GM10248 (cell line): ENCODE data around the gene CDC42EP1.
"Not testable (repeated sequence)": the region's sequence is repeated elsewhere in the genome, so short reads cannot be mapped to it uniquely, and the experiment has no call there.

ENCODE experiments used
- CTCF ChIA-PET: fragments of 300-600 bp; sonication (Branson Sonifier 250); formaldehyde crosslinking; extraction: SDS; loops from one replicate; lab custom pipeline; 2021; ENCODE audit warnings: antibody characterized with exemption; lab: Yijun Ruan, JAX
- POLR2A ChIA-PET: fragments of 350-650 bp; sonication (Branson Sonifier 250); formaldehyde crosslinking; extraction: SDS; loops from one replicate; lab custom pipeline; 2020; ENCODE audit warnings: antibody characterized with exemption; lab: Yijun Ruan, JAX
- DNase-seq: peaks from one replicate; pipeline ENCODE4 v3.0.0; 2012; ENCODE audit errors: extremely low spot score
- TF ChIP-seq, protein P1 (sequence below): IDR thresholded peaks from 2 replicates; pipeline ENCODE4 v1.5.1; 2012; ENCODE audit warnings: mild to moderate bottlenecking, low read depth; ENCODE audit errors: extremely low read depth, missing control alignments, control extremely low read depth

Gene CDC42EP1

DNA sequence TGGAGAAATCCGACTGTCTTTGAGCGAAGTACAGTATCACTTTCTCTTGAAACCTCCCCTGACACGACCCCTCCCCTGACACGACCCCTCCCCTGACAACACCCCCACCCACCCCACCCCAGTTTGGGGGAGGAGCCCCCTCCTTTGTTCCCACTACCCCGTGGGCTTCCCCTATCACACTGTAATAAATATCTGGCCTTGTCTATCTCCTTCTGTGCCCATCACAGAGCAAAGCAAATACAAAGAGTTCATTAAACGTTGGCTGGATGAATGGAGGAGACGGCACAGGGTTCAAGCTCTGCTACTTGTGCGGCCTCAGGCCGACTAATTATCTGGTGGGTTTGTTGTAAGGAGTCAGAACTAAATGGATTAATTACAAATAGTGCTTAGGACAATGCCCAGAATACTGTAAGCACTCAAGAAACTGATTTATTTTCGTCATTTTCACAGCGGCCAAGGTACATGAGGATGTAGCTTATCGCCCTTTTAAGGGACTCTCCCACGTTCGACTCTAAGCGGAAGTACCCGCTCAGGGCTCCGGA lies 47.7 kb downstream of the CDC42EP1 start:
- CTCF ChIA-PET: interaction anchor here (1.0 to 12.9 kb wide), 22 partner anchors 8 to 302 kb away, joined by 3 to 190 read pairs (median 7); partner anchors contain the start of gene NOL12
- no peak for DNase-seq
- POLR2A ChIA-PET: interaction anchor here (0.6 to 1.7 kb wide), 8 partner anchors 16 to 73 kb away, joined by 3 to 10 read pairs (median 5); partner anchors contain the start of genes LGALS1 and PDXP
- TF ChIP-seq, protein P1, sequence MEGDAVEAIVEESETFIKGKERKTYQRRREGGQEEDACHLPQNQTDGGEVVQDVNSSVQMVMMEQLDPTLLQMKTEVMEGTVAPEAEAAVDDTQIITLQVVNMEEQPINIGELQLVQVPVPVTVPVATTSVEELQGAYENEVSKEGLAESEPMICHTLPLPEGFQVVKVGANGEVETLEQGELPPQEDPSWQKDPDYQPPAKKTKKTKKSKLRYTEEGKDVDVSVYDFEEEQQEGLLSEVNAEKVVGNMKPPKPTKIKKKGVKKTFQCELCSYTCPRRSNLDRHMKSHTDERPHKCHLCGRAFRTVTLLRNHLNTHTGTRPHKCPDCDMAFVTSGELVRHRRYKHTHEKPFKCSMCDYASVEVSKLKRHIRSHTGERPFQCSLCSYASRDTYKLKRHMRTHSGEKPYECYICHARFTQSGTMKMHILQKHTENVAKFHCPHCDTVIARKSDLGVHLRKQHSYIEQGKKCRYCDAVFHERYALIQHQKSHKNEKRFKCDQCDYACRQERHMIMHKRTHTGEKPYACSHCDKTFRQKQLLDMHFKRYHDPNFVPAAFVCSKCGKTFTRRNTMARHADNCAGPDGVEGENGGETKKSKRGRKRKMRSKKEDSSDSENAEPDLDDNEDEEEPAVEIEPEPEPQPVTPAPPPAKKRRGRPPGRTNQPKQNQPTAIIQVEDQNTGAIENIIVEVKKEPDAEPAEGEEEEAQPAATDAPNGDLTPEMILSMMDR: no peak

DNA sequence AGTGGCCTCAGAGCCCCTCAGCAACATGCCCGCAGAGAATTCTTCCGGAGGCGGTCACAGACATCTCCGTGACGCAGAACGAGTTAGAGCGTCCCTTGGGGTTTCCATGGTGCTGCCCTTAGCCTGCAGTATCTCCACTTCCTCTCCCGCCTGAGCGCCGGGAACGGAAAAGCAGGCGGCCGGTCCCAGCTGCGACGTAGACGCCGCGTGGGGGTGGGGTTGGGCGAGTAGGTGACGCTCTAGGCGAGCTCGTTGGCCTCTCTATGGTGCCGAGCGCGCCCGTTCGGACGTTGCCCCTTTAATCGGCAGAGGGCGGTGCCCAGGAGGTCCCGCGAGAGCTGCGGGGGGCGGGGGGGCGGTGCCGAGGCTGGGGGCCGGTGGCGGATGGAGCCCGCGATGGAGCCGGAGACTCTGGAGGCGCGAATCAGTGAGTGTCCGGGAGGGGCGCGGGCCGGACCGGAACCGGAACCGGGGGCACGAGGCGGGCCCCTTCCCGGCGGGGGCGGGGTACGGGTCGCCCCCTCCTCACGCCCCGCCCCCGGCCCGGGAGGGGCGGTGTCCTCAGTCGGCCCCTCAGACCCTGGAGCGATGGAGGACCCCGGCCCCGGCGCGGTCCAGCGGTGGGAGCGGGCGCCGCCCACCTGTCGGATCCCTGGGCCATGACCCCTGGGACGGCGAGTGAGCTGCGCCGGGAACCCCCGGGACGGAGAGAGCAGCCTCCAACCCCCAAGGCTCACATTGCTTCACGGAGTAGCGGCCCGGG lies 48.4 kb downstream of the CDC42EP1 start, which contains the start of gene GGA1:
GGA1 (plus strand) TSS at position 358 of the 763 bp plus-strand sequence; CDS start at position 385, 27 bp downstream.
- TF ChIP-seq, protein P1: no peak
- DNase-seq: peak; percentile 97
- CTCF ChIA-PET: interaction anchor here (0.8 to 12.9 kb wide), 23 partner anchors 8 to 303 kb away, joined by 3 to 190 read pairs (median 8); partner anchors contain the start of gene NOL12
- POLR2A ChIA-PET: interaction anchor here (0.5 to 1.7 kb wide), 12 partner anchors 16 to 1679 kb away, joined by 3 to 10 read pairs (median 4); partner anchors contain the start of genes LGALS1, LGALS2 and PDXP

DNA sequence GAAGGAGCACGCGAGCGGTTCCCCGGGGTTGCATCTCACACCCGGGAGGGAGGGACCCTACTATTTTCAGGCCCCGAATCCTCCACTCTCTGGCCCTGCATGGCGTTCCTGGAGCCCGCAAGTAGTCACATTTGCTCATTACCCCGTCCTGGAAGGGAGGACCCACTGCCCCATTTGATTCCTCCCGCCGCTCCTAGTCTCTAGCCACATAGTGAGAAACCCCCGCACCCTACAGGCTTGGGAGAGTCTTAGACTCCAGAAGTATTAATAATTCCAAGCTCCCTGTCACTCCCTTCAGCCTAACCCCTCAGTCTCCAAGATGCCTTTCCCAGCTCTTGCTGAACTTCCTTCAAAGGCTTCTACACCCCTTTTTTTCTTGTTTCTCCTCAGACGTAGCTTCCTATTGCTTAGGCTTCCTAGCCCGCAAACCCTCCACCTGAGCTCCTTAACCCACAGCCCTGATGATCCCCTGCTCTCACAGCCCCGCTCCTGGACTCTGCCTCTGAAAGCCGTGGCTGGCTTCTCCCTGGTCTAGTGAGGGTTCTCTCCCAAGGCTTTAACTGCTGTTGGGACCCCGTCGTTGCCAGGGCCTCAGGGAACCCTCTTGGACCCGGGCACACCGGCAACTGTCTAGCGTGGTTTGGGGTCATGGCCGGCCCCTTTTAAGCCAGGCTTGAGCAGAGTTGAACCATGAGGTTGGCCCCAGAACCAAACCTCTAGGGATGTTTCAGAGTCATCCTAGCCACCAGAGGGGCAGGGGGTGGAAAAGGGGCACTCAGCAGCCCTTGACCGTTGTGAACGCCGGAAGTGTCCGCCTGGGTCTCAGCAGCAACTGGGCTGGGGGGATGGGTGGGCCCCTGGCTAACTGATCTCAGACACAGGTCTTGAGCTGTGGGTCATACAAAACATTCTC lies 49.2 kb downstream of the CDC42EP1 start:
- TF ChIP-seq, protein P1: no peak
- ChIA-PET POLR2A (interaction anchor here (0.7 to 1.4 kb wide), 3 partner anchors 9 to 123 kb away, joined by 3 to 9 read pairs (median 4); partner anchors contain the start of gene PDXP), CTCF (interaction anchor here (0.8 to 12.9 kb wide), 14 partner anchors 9 to 303 kb away, joined by 3 to 190 read pairs (median 18); partner anchors contain the start of gene NOL12)
- DNase-seq: peak; percentile 42

- POLR2A ChIA-PET: interaction anchor here (0.7 kb wide), 1 partner anchor 8 kb away, joined by 4 read pairs; no protein-coding TSS in a partner anchor
- CTCF ChIA-PET: interaction anchor here (1.2 to 12.9 kb wide), 6 partner anchors 9 to 73 kb away, joined by 3 to 190 read pairs (median 37); partner anchors contain the start of gene NOL12
- not testable (repeated sequence) for DNase-seq
Observed at GRCh38 chr22:37610153-37610475, 49.8 kb downstream of the CDC42EP1 start.

DNA sequence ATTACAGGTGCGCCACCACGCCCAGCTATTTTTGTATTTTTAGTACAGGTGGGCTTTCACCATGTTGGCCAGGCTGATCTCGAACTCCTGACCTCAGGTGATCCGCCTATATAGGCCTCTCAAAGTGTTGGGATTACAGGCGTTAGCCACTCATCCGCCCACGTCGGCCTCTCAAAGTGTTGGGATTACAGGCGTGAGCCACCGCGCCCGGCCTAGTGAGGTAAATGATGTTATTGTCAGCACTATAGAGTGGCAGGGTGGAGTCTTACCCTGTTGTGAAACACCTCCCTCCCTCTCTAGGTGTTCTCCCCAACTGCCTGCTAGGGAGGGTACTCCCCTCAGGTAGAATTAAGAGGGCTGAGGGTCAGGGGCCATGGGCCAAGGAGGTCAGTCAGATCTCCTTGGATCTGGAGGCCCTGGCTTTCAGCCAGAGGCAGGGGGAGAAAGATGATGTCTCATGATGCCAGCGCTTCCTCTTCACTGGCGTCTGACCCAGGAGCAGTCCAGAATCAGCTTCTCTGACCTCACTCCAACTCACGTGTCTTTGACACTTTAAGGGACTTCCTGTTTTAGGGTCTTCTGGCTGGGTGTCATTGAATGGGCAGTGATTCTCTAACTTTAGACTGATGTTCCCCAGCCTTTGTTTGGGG lies 50.3 kb downstream of the CDC42EP1 start:
- DNase-seq: no peak
- CTCF ChIA-PET: interaction anchor here (1.9 to 12.9 kb wide), 5 partner anchors 8 to 72 kb away, joined by 8 to 190 read pairs (median 62); partner anchors contain the start of gene NOL12
- TF ChIP-seq, protein P1: no peak
- POLR2A ChIA-PET: interaction anchor here (0.7 kb wide), 1 partner anchor 8 kb away, joined by 4 read pairs; no protein-coding TSS in a partner anchor

- no peak for DNase-seq
- TF ChIP-seq, protein P1: no peak
- ChIA-PET CTCF (interaction anchor here (2.1 to 12.9 kb wide), 4 partner anchors 10 to 21 kb away, joined by 7 to 190 read pairs (median 92); no protein-coding TSS in a partner anchor), POLR2A (no interaction called here)
Observed at GRCh38 chr22:37611207-37611606, 50.9 kb downstream of the CDC42EP1 start.
